C4-2B (cell line): ENCODE data around the gene GDF7.

Experiments used
- ZFX ChIP-seq: fragments of 450-650 bp; IDR thresholded peaks from 2 replicates; pipeline ENCODE4 v1.6.1; 2017
- TF ChIP-seq, protein P1 (sequence below): fragments of 450-650 bp; conservative IDR thresholded peaks from 2 replicates; pipeline ENCODE4 v1.5.1; 2017; ENCODE audit warnings: mild to moderate bottlenecking

DNA sequence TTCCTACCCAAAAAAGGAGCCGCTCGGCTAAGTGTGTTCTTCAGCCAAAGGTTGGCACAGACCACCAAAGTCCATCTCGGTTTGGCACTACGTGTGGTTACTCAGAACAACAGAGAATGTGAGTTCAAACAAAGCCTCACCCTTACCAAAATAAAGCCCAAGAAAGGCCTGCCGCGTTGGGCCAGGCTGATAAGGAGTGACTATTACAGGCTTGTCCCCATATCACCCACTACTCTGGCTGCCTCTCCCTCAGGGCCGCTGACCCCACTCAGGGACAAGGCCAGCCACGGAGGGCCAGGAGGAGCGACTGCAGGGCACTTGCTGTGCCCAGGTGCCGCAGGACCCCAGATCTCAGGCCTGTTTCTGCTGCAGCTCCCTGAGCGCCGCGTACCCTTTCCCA lies 29.8 kb upstream of the GDF7 start:
- TF ChIP-seq, protein P1, sequence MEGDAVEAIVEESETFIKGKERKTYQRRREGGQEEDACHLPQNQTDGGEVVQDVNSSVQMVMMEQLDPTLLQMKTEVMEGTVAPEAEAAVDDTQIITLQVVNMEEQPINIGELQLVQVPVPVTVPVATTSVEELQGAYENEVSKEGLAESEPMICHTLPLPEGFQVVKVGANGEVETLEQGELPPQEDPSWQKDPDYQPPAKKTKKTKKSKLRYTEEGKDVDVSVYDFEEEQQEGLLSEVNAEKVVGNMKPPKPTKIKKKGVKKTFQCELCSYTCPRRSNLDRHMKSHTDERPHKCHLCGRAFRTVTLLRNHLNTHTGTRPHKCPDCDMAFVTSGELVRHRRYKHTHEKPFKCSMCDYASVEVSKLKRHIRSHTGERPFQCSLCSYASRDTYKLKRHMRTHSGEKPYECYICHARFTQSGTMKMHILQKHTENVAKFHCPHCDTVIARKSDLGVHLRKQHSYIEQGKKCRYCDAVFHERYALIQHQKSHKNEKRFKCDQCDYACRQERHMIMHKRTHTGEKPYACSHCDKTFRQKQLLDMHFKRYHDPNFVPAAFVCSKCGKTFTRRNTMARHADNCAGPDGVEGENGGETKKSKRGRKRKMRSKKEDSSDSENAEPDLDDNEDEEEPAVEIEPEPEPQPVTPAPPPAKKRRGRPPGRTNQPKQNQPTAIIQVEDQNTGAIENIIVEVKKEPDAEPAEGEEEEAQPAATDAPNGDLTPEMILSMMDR, result no peak
- TF ChIP-seq ZFX, result no peak
